ENCODE measurements around the gene TUBA1C. TPM values are rescaled to one million over a fixed set of nuclear protein-coding genes. Genes with fewer than 3 reads are reported as not detected.

TUBA1C gene
- polyA plus RNA-seq, 1 donor from 2014 or later: 63.0 TPM

- Histone ChIP-seq H3F3A (ENCODE audit: insufficient read depth, low read length, poor library complexity, severe bottlenecking) (no peaks in the 10 kb centered on the region), H3K36me3 (ENCODE audit: insufficient read depth, low read length) (no peaks in the 10 kb centered on the region), H3K27me3 (ENCODE audit: insufficient read depth, low read depth, low read length) (peaks cover 7% of the 10 kb centered on the region), H2AFZ (ENCODE audit: low read depth, low read length) (no peak overlapping the region), H3K4me2 (ENCODE audit: low read length) (no peak overlapping the region), H3K9me3 (ENCODE audit: low read length) (no peaks in the 10 kb centered on the region), H3K9ac (ENCODE audit: low read length) (no peak overlapping the region), H4K20me1 (ENCODE audit: insufficient read depth) (no peaks in the 10 kb centered on the region), H3K27ac (ENCODE audit: low read length) (no peak overlapping the region), H3K79me2 (replicated peaks; ENCODE audit: insufficient read depth, low read length) (no peaks in the 10 kb centered on the region), H3K4me3 (ENCODE audit: low read length) (no peak overlapping the region), H3K9me2 (ENCODE audit: insufficient read depth, low read length) (no peaks in the 10 kb centered on the region)
- TF ChIP-seq EZH2 (IDR thresholded peaks at IDR 0.05; ENCODE audit: borderline replicate concordance, insufficient read depth, low read length, poor library complexity, severe bottlenecking): no peak
- TF ChIP-seq CTCF (IDR thresholded peaks at IDR 0.05; ENCODE audit: poor library complexity, severe bottlenecking): peak; percentile 95
- TF ChIP-seq TAF1 (IDR thresholded peaks at IDR 0.05; ENCODE audit: low read depth): no peak
- TF ChIP-seq SMC3 (conservative IDR thresholded peaks at IDR 0.05; ENCODE audit: poor library complexity): peak; percentile 88
- peak; percentile 92 for TF ChIP-seq RAD21 (conservative IDR thresholded peaks at IDR 0.05)
Observed at GRCh38 chr12:49288412-49288853, 23.6 kb downstream of the TUBA1C start.

- Histone ChIP-seq H3K9me3 (ENCODE audit: low read length) (no peaks in the 10 kb centered on the region), H3F3A (ENCODE audit: insufficient read depth, low read length, poor library complexity, severe bottlenecking) (no peaks in the 10 kb centered on the region), H3K9ac (ENCODE audit: low read length) (no peak overlapping the region), H2AFZ (ENCODE audit: low read depth, low read length) (no peak overlapping the region), H3K4me3 (ENCODE audit: low read length) (no peak overlapping the region), H3K9me2 (ENCODE audit: insufficient read depth, low read length) (no peaks in the 10 kb centered on the region), H3K79me2 (replicated peaks; ENCODE audit: insufficient read depth, low read length) (no peaks in the 10 kb centered on the region), H4K20me1 (ENCODE audit: insufficient read depth) (no peaks in the 10 kb centered on the region), H3K27me3 (ENCODE audit: insufficient read depth, low read depth, low read length) (peaks cover 13% of the 10 kb centered on the region), H3K27ac (ENCODE audit: low read length) (no peak overlapping the region), H3K4me2 (ENCODE audit: low read length) (no peak overlapping the region), H3K36me3 (ENCODE audit: insufficient read depth, low read length) (no peaks in the 10 kb centered on the region)
- TF ChIP-seq EP300 (conservative IDR thresholded peaks at IDR 0.05; ENCODE audit: poor library complexity, severe bottlenecking) (no peak), MXI1 (conservative IDR thresholded peaks at IDR 0.05; ENCODE audit: poor library complexity, severe bottlenecking) (no peak), EZH2 (IDR thresholded peaks at IDR 0.05; ENCODE audit: borderline replicate concordance, insufficient read depth, low read length, poor library complexity, severe bottlenecking) (no peak), REST (IDR thresholded peaks at IDR 0.05; ENCODE audit: borderline replicate concordance) (no peak), SMC3 (conservative IDR thresholded peaks at IDR 0.05; ENCODE audit: poor library complexity) (no peak), CTCF (IDR thresholded peaks at IDR 0.05; ENCODE audit: poor library complexity, severe bottlenecking) (no peak), TAF1 (IDR thresholded peaks at IDR 0.05; ENCODE audit: low read depth) (no peak), POLR2AphosphoS5 (IDR thresholded peaks at IDR 0.05) (no peak), RAD21 (conservative IDR thresholded peaks at IDR 0.05) (no peak)
Observed at GRCh38 chr12:49288922-49289555, 24.2 kb downstream of the TUBA1C start.

All from neural cell (in vitro differentiated cells).